IMR-90 (cell line): ENCODE results near the gene ZNF608. TPM values are rescaled to one million over a fixed set of nuclear protein-coding genes. Genes with fewer than 3 reads are reported as not detected.

Source experiments
- ATAC-seq: fragments of 200-7000 bp; cut with Tn5 transposase; 2 replicates; pipeline ENCODE4 v1.9.1; 2020; ENCODE audit warnings: low read depth, mild to moderate bottlenecking, moderate library complexity
- BruUV-seq: library from RNA; stranded (reverse); fragments of 400-500 nt; replicated peaks from 2 replicates; lab custom pipeline; 2021; lab: Mats Ljungman, UMichigan
- CTCF ChIA-PET: fragments of 300-600 bp; formaldehyde crosslinking; extraction: SDS; loops from one replicate; lab custom pipeline; 2021; ENCODE audit warnings: antibody characterized with exemption; lab: Yijun Ruan, JAX
- POLR2A ChIA-PET: fragments of 300-600 bp; sonication (Branson Sonifier 250); formaldehyde crosslinking; loops from one replicate; lab custom pipeline; 2022; ENCODE audit warnings: antibody characterized with exemption; ENCODE audit not compliant: unreplicated experiment; lab: Charles Lee
- DNase-seq: peaks from one replicate; pipeline ENCODE4 v3.0.0; 2013
- H2AFZ ChIP-seq: replicated peaks from 2 replicates; pipeline ENCODE3; 2013; ENCODE audit warnings: low read length, mild to moderate bottlenecking; ENCODE audit not compliant: poor library complexity
- H2AK5ac ChIP-seq: 2 replicates; pipeline ENCODE4 v1.6.1; 2013; ENCODE audit warnings: low read depth, low read length, inconsistent platforms
- H2AK9ac ChIP-seq: replicated peaks from 2 replicates; pipeline ENCODE3; 2013; ENCODE audit warnings: mild to moderate bottlenecking, low read depth, low read length, moderate library complexity; ENCODE audit not compliant: poor library complexity
- H2BK120ac ChIP-seq: 2 replicates; pipeline ENCODE4 v1.6.1; 2013; ENCODE audit warnings: low read depth, low read length, inconsistent platforms
- H2BK15ac ChIP-seq: 3 replicates; pipeline ENCODE4 v1.6.1; 2013; ENCODE audit warnings: low read depth, low read length, inconsistent platforms
- H2BK20ac ChIP-seq: 2 replicates; pipeline ENCODE4 v1.6.1; 2013; ENCODE audit warnings: low read depth, mild to moderate bottlenecking, inconsistent platforms, low read length, moderate library complexity
- H2BK5ac ChIP-seq: 2 replicates; pipeline ENCODE4 v1.6.1; 2013; ENCODE audit warnings: mild to moderate bottlenecking, low read depth, low read length, inconsistent platforms; ENCODE audit not compliant: poor library complexity, severe bottlenecking
- H3K14ac ChIP-seq: replicated peaks from 2 replicates; pipeline ENCODE4 v1.6.1; 2013; ENCODE audit warnings: low read depth, low read length, inconsistent platforms
- H3K18ac ChIP-seq: 2 replicates; pipeline ENCODE4 v1.6.1; 2013; ENCODE audit warnings: low read depth, low read length, control low read depth
- H3K23ac ChIP-seq: 2 replicates; pipeline ENCODE4 v1.6.1; 2013; ENCODE audit warnings: low read depth, low read length, inconsistent platforms
- H3K27ac ChIP-seq: 2 replicates; pipeline ENCODE4 v1.5.1; 2013; ENCODE audit warnings: mild to moderate bottlenecking, control low read depth, low read length; ENCODE audit not compliant: insufficient read depth
- H3K27me3 ChIP-seq: 2 replicates; pipeline ENCODE4 v1.6.1; 2013; ENCODE audit warnings: low read length; ENCODE audit not compliant: control insufficient read depth, insufficient read depth
- H3K36me3 ChIP-seq: 2 replicates; pipeline ENCODE4 v1.6.1; 2013; ENCODE audit warnings: low read length, mixed read lengths; ENCODE audit not compliant: control insufficient read depth, insufficient read depth
- H3K4ac ChIP-seq: 2 replicates; pipeline ENCODE4 v1.6.1; 2013; ENCODE audit warnings: low read depth, low read length, inconsistent platforms
- H3K4me1 ChIP-seq: 2 replicates; pipeline ENCODE4 v1.6.1; 2013; ENCODE audit warnings: low read length, mixed read lengths; ENCODE audit not compliant: control insufficient read depth, insufficient read depth
- H3K4me2 ChIP-seq: 2 replicates; pipeline ENCODE4 v1.6.1; 2013; ENCODE audit warnings: low read depth, mild to moderate bottlenecking, control low read depth, low read length, moderate library complexity
- H3K4me3 ChIP-seq: 2 replicates; pipeline ENCODE4 v1.5.1; 2013; ENCODE audit warnings: low read depth, mild to moderate bottlenecking, control low read depth, low read length, moderate library complexity; ENCODE audit not compliant: insufficient read depth
- H3K56ac ChIP-seq: 2 replicates; pipeline ENCODE4 v1.6.1; 2013; ENCODE audit warnings: low read length, inconsistent platforms; ENCODE audit not compliant: insufficient read depth; ENCODE audit errors: extremely low read depth
- H3K79me1 ChIP-seq, 2 experiments: 2 replicates each; pipeline ENCODE4 v1.6.1; 2013; ENCODE audit warnings: low read length in 2 of 2, inconsistent platforms in 1 of 2, low read depth in 1 of 2
- H3K9ac ChIP-seq: 2 replicates; pipeline ENCODE4 v1.6.1; 2013; ENCODE audit warnings: low read depth, low read length, control low read depth
- H3K9me1 ChIP-seq: 2 replicates; pipeline ENCODE4 v1.6.1; 2013; ENCODE audit warnings: low read length, inconsistent platforms; ENCODE audit not compliant: insufficient read depth
- H3K9me3 ChIP-seq: 2 replicates; pipeline ENCODE4 v1.6.1; 2013; ENCODE audit warnings: low read length; ENCODE audit not compliant: control insufficient read depth, insufficient read depth
- H4K20me1 ChIP-seq: 2 replicates; pipeline ENCODE4 v1.6.1; 2013; ENCODE audit warnings: low read length, inconsistent platforms; ENCODE audit not compliant: insufficient read depth
- H4K5ac ChIP-seq: 2 replicates; pipeline ENCODE4 v1.6.1; 2013; ENCODE audit warnings: mild to moderate bottlenecking, low read depth, low read length, control low read depth
- H4K8ac ChIP-seq, 2 experiments: 2 replicates each; pipeline ENCODE4 v1.6.1; 2013; ENCODE audit warnings: low read depth in 2 of 2, low read length in 2 of 2, control low read depth in 1 of 2, inconsistent platforms in 1 of 2
- H4K91ac ChIP-seq: 2 replicates; pipeline ENCODE4 v1.6.1; 2013; ENCODE audit warnings: low read depth, low read length, inconsistent platforms; ENCODE audit not compliant: insufficient read depth
- MXI1 ChIP-seq: IDR thresholded peaks from 2 replicates; pipeline ENCODE4 v1.6.1; 2012; ENCODE audit warnings: low read depth, mild to moderate bottlenecking, low read length, moderate library complexity, borderline replicate concordance
- WGBS, 2 experiments: methylation state at CpG; one replicate each; pipeline versions ENCODE4 v1.1.5 to v1.1.7; 2013; ENCODE audit warnings: missing lambda C conversion rate in 2 of 2; ENCODE audit not compliant: insufficient read length in 1 of 2; ENCODE audit errors: extremely low coverage in 2 of 2; 5-methylcytosine and 5-hydroxymethylcytosine counted together
- dilution Hi-C: fragments of 300-500 bp; cut with HindIII; formaldehyde crosslinking; loops from one replicate; pipeline ENCODE4 v1.14.3; 2018; ENCODE audit warnings: low sequenced_read_pairs; ENCODE audit not compliant: unreplicated experiment
- in situ Hi-C: fragments of 300-500 bp; cut with MboI; formaldehyde crosslinking; loops from 3 replicates; pipeline ENCODE4 v1.14.3; 2019; ENCODE audit warnings: low sequenced_read_pairs, inconsistent platforms, mixed read lengths
- intact Hi-C: fragments of 100-400 bp; cut with micrococcal nuclease; formaldehyde crosslinking; loops from 2 replicates; pipeline ENCODE4 v1.10.0; 2022
- polyA plus RNA-seq, 3 experiments: library from polyadenylated mRNA; depleted of rRNA; stranded (reverse); fragments of >200 nt; gene quantifications; 2 replicates each; pipeline ENCODE4 v1.2.3, GENCODE V29; 2012; ENCODE audit warnings: low replicate concordance in 1 of 3
- total RNA-seq: library from RNA; depleted of rRNA; stranded (reverse); fragments of >200 nt; gene quantifications from 2 replicates; pipeline ENCODE4 v1.2.3, GENCODE V29; 2012

ZNF608 gene
- total and polyA plus RNA-seq, 2 of the 4 experiments (the other 2 are of a cell fraction): 9.8 to 15.1 TPM

- no peak overlapping the region for H3K4me2 ChIP-seq
- H3K9me1 ChIP-seq: 0 out of 2 replicates have a peak, but pooled peaks cover 2% of the 10 kb centered on the region
- no peak overlapping the region for H4K8ac ChIP-seq
- no peak for TF ChIP-seq MXI1
- no peak overlapping the region for H2BK15ac ChIP-seq
- H3K9ac ChIP-seq: no peak overlapping the region
- H3K36me3 ChIP-seq: peaks cover 3% of the 10 kb centered on the region; the same call in 1 of the 2 replicates
- DNase-seq (no peak), ATAC-seq (no peak)
- H2AFZ ChIP-seq: no peak overlapping the region
- no peak overlapping the region for H2BK20ac ChIP-seq
- H3K4ac ChIP-seq: no peak overlapping the region
- H3K4me1 ChIP-seq: 0 out of 2 replicates have a peak, but pooled peaks cover 1% of the 10 kb centered on the region
- peaks cover 30 to 41% of the 10 kb centered on the region in 2 experiments for H3K79me1 ChIP-seq
- H3K56ac ChIP-seq: no peak overlapping the region
- no peak overlapping the region for H2BK5ac ChIP-seq
- no peak overlapping the region for H2BK120ac ChIP-seq
- no peak overlapping the region for H3K14ac ChIP-seq
- H3K18ac ChIP-seq: no peak overlapping the region
- H3K27me3 ChIP-seq: no peaks in the 10 kb centered on the region
- intact Hi-C loops: no loop called here
- dilution Hi-C loops: no loop called here
- H2AK5ac ChIP-seq: no peak overlapping the region
- H4K91ac ChIP-seq: no peak overlapping the region
- BruUV-seq: no TSS peak
- no peak overlapping the region for H4K5ac ChIP-seq
- H3K4me3 ChIP-seq: no peak overlapping the region
- ChIA-PET POLR2A (no interaction called here), CTCF (interaction anchor here (0.6 kb wide), 1 partner anchor 19 kb away, joined by 4 read pairs; no protein-coding TSS in a partner anchor)
- no peaks in the 10 kb centered on the region; the same call in 1 of the 2 replicates for H4K20me1 ChIP-seq
- H3K9me3 ChIP-seq: no peaks in the 10 kb centered on the region
- no peak overlapping the region for H2AK9ac ChIP-seq
- H3K27ac ChIP-seq: no peak overlapping the region
- no CpG with 5 or more reads among the region's 2 CpGs for WGBS, 2 experiments
- in situ Hi-C loops: no loop called here
- no peak overlapping the region for H3K23ac ChIP-seq
Observed at GRCh38 chr5:124713595-124713994, 32.8 kb downstream of the ZNF608 start.
